Stomach (tissue), 4 donors: ENCODE data around the gene BST1.

Source experiments
- EP300 ChIP-seq: sonication (generic); formaldehyde crosslinking; IDR thresholded peaks from one replicate; pipeline ENCODE4 v1.6.1; 2017; ENCODE audit warnings: antibody characterized with exemption
- POLR2A ChIP-seq, 4 donors: fragments of 450-650 bp; IDR thresholded peaks; one replicate each; pipeline ENCODE4 v1.6.1; 2016; ENCODE audit warnings: antibody characterized with exemption in 4 of 4, control low read depth in 2 of 4, mild to moderate bottlenecking in 1 of 4, moderate library complexity in 1 of 4
- POLR2AphosphoS5 ChIP-seq, 3 donors: sonication (generic); formaldehyde crosslinking; IDR thresholded peaks; one replicate each; pipeline ENCODE4 v1.6.1; 2016; ENCODE audit warnings: antibody characterized with exemption in 3 of 3
- TF ChIP-seq, protein P1 (sequence below), 7 experiments: fragments of 450-650 bp in 4 of 7; fragments of 200-600 bp in 3 of 7; sonication (generic) in 3 of 7; IDR thresholded peaks; one replicate each; pipeline ENCODE4 v1.5.1; 2016 to 2019; ENCODE audit warnings: antibody characterized with exemption in 7 of 7, control low read depth in 2 of 7, mild to moderate bottlenecking in 1 of 7

DNA sequence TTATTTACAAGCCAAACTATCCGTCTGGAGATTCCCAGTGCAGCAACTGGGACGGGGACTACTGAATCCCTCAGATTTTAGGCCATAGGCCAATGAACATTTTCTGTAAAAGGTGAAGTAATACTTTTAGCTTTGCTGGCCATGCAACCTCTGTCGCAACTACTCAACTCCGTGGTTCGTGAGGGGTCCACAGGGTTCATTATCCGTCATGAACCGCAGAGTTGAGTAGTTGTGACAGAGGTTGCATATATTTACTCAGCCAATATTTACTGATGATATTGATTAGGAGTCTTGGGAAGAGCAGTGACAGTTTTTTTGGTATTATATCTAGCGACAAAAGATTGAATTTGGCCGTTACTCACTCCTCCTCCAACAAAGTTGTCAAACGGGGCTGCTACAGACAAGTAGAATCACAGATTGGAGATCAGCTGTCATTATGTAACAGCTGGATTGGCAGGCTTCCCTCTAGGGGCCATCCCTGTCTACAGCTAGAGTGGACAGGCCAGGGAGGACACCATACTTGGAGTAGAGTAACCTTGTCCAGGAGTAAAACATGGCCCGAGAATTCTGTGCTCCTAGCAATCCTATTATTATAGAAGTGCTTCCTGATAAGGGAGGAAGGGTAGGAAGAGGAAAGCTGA, 38.0 kb downstream of the BST1 start:
- TF ChIP-seq, protein P1, sequence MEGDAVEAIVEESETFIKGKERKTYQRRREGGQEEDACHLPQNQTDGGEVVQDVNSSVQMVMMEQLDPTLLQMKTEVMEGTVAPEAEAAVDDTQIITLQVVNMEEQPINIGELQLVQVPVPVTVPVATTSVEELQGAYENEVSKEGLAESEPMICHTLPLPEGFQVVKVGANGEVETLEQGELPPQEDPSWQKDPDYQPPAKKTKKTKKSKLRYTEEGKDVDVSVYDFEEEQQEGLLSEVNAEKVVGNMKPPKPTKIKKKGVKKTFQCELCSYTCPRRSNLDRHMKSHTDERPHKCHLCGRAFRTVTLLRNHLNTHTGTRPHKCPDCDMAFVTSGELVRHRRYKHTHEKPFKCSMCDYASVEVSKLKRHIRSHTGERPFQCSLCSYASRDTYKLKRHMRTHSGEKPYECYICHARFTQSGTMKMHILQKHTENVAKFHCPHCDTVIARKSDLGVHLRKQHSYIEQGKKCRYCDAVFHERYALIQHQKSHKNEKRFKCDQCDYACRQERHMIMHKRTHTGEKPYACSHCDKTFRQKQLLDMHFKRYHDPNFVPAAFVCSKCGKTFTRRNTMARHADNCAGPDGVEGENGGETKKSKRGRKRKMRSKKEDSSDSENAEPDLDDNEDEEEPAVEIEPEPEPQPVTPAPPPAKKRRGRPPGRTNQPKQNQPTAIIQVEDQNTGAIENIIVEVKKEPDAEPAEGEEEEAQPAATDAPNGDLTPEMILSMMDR (IDR thresholded peaks at IDR 0.05): no peak
- TF ChIP-seq POLR2A (IDR thresholded peaks at IDR 0.05): no peak
- TF ChIP-seq EP300: no peak
- no peak for TF ChIP-seq POLR2AphosphoS5 (IDR thresholded peaks at IDR 0.05)
